H1 (cell line): ENCODE measurements around the gene DDHD1. TPM values are rescaled to one million over a fixed set of nuclear protein-coding genes. Genes with fewer than 3 reads are reported as not detected.

Source experiments
- CTCF ChIA-PET: fragments of 300-600 bp; sonication (Branson Sonifier 250); formaldehyde crosslinking; loops from one replicate; lab custom pipeline; 2021; ENCODE audit not compliant: partially characterized antibody; lab: Charles Lee
- POLR2A ChIA-PET: fragments of 300-600 bp; sonication (Branson Sonifier 250); formaldehyde crosslinking; loops from one replicate; lab custom pipeline; 2021; ENCODE audit warnings: inconsistent platforms; ENCODE audit not compliant: partially characterized antibody; lab: Charles Lee
- DNase-seq, 2 experiments: peaks; one replicate each; pipeline versions ENCODE4 v3.0.0 to v3.0.0-alpha.2; 2010 to 2022; ENCODE audit warnings: low spot score in 2 of 2, low read depth in 1 of 2, mixed read lengths in 1 of 2
- FAIRE-seq: peaks from 2 replicates; lab custom pipeline; 2011; peaks lifted over from hg19 to GRCh38; lab: Jason Lieb, UNC
- H2AFZ ChIP-seq: 2 replicates; pipeline ENCODE4 v1.8.1; 2012; ENCODE audit warnings: low read length, inconsistent platforms
- H2AK5ac ChIP-seq: 2 replicates; pipeline ENCODE4 v1.6.1; 2013; ENCODE audit warnings: low read depth, low read length
- H2BK120ac ChIP-seq: replicated peaks from 2 replicates; pipeline ENCODE3; 2013; ENCODE audit warnings: low read depth, low read length, inconsistent platforms
- H2BK12ac ChIP-seq: 2 replicates; pipeline ENCODE4 v1.6.1; 2013; ENCODE audit warnings: low read depth, low read length
- H2BK15ac ChIP-seq: 2 replicates; pipeline ENCODE4 v1.6.1; 2013; ENCODE audit warnings: low read length
- H2BK20ac ChIP-seq: 2 replicates; pipeline ENCODE4 v1.6.1; 2013; ENCODE audit warnings: low read length
- H2BK5ac ChIP-seq: 2 replicates; pipeline ENCODE4 v1.6.1; 2013; ENCODE audit warnings: low read depth, low read length
- H3K14ac ChIP-seq: 2 replicates; pipeline ENCODE4 v1.6.1; 2013; ENCODE audit warnings: inconsistent platforms; ENCODE audit not compliant: insufficient read length
- H3K18ac ChIP-seq: 2 replicates; pipeline ENCODE4 v1.6.1; 2013; ENCODE audit warnings: low read length; ENCODE audit errors: extremely low read depth
- H3K23ac ChIP-seq: 2 replicates; pipeline ENCODE4 v1.6.1; 2013; ENCODE audit warnings: inconsistent platforms; ENCODE audit not compliant: insufficient read length
- H3K23me2 ChIP-seq: 2 replicates; pipeline ENCODE4 v1.6.1; 2013; ENCODE audit warnings: low read depth, low read length
- H3K27ac ChIP-seq: 2 replicates; pipeline ENCODE4 v1.6.1; 2011; ENCODE audit warnings: low read depth, low read length, inconsistent platforms
- H3K27me3 ChIP-seq, 4 experiments: replicated peaks in 1 of 4; 1 replicate in 1 of 4; 2 replicates in 3 of 4; pipeline versions ENCODE4 v1.6.1 to v1.8.1; 2011 to 2013; ENCODE audit warnings: low read length in 3 of 4, mild to moderate bottlenecking in 3 of 4, inconsistent platforms in 2 of 4, mixed read lengths in 2 of 4, moderate library complexity in 1 of 4; ENCODE audit not compliant: control insufficient read depth in 3 of 4, insufficient read depth in 3 of 4; ENCODE audit errors: extremely low read depth in 1 of 4
- H3K36me3 ChIP-seq, 4 experiments: 2 replicates each; pipeline versions ENCODE4 v1.6.1 to v1.8.1; 2011 to 2013; ENCODE audit warnings: mild to moderate bottlenecking in 4 of 4, low read length in 3 of 4, moderate library complexity in 2 of 4, control low read depth in 1 of 4, inconsistent platforms in 1 of 4; ENCODE audit not compliant: insufficient read depth in 4 of 4, control insufficient read depth in 2 of 4
- H3K4ac ChIP-seq: replicated peaks from 2 replicates; pipeline ENCODE3; 2013; ENCODE audit warnings: low read length, low read depth, mixed read lengths, inconsistent platforms; ENCODE audit not compliant: insufficient read length
- H3K4me1 ChIP-seq, 4 experiments: replicated peaks in 1 of 4; 1 replicate in 1 of 4; 2 replicates in 3 of 4; pipeline versions ENCODE4 v1.6.1 to v1.8.1; 2011 to 2013; ENCODE audit warnings: low read length in 3 of 4, inconsistent platforms in 2 of 4, mixed read lengths in 1 of 4; ENCODE audit not compliant: insufficient read depth in 4 of 4, control insufficient read depth in 3 of 4
- H3K4me2 ChIP-seq, 2 experiments: 2 replicates each; pipeline versions ENCODE4 v1.6.1 to v1.8.1; 2011 to 2013; ENCODE audit warnings: low read depth in 2 of 2, low read length in 2 of 2, control low read depth in 1 of 2, inconsistent platforms in 1 of 2, mild to moderate bottlenecking in 1 of 2; ENCODE audit not compliant: insufficient read depth in 1 of 2
- H3K4me3 ChIP-seq, 4 experiments: fragments of 200-600, 300-600 bp in 1 of 4; sonication (generic), shearing (Covaris generic), sonication (Bioruptor Twin) in 1 of 4; 2 replicates each; pipeline versions ENCODE4 v1.5.1 to v1.8.1; 2011 to 2016; ENCODE audit warnings: low read length in 4 of 4, low read depth in 3 of 4, control low read depth in 2 of 4, inconsistent platforms in 2 of 4, mild to moderate bottlenecking in 2 of 4, mixed read lengths in 1 of 4, moderate library complexity in 1 of 4; ENCODE audit not compliant: insufficient read depth in 2 of 4; ENCODE audit errors: extremely low read depth in 1 of 4
- H3K56ac ChIP-seq: replicated peaks from 2 replicates; pipeline ENCODE3; 2013; ENCODE audit warnings: low read depth, mild to moderate bottlenecking, mixed read lengths, low read length, inconsistent platforms; ENCODE audit not compliant: insufficient read length
- H3K79me1 ChIP-seq: 2 replicates; pipeline ENCODE4 v1.6.1; 2013; ENCODE audit warnings: low read depth, low read length, control low read depth
- H3K79me2 ChIP-seq, 2 experiments: 2 replicates each; pipeline versions ENCODE4 v1.6.1 to v1.8.1; 2012 to 2013; ENCODE audit warnings: low read length in 2 of 2, mild to moderate bottlenecking in 2 of 2, inconsistent platforms in 1 of 2; ENCODE audit not compliant: insufficient read depth in 2 of 2, control insufficient read depth in 1 of 2
- H3K9ac ChIP-seq, 4 experiments: replicated peaks in 1 of 4; 1 replicate in 1 of 4; 2 replicates in 3 of 4; pipeline versions ENCODE4 v1.6.1 to v1.8.1; 2011 to 2013; ENCODE audit warnings: low read depth in 3 of 4, low read length in 3 of 4, control low read depth in 2 of 4, mild to moderate bottlenecking in 2 of 4, moderate library complexity in 2 of 4, inconsistent platforms in 1 of 4; ENCODE audit errors: extremely low read depth in 1 of 4
- H3K9me3 ChIP-seq, 2 experiments: 2 replicates each; pipeline versions ENCODE4 v1.6.1 to v1.8.1; 2012 to 2013; ENCODE audit warnings: mild to moderate bottlenecking in 2 of 2, moderate library complexity in 2 of 2, control low read depth in 1 of 2, inconsistent platforms in 1 of 2, low read depth in 1 of 2, low read length in 1 of 2, mixed read lengths in 1 of 2; ENCODE audit not compliant: insufficient read depth in 2 of 2
- H4K20me1 ChIP-seq, 2 experiments: replicated peaks in 1 of 2; 2 replicates each; pipeline versions ENCODE3 to v1.8.1; 2011 to 2013; ENCODE audit warnings: inconsistent platforms in 2 of 2, low read length in 2 of 2, mild to moderate bottlenecking in 1 of 2; ENCODE audit not compliant: insufficient read depth in 2 of 2, control insufficient read depth in 1 of 2
- H4K5ac ChIP-seq: 2 replicates; pipeline ENCODE4 v1.6.1; 2013; ENCODE audit warnings: low read length, low read depth, mixed read lengths, inconsistent platforms; ENCODE audit not compliant: insufficient read length
- H4K8ac ChIP-seq: 2 replicates; pipeline ENCODE4 v1.8.0; 2013; ENCODE audit warnings: mild to moderate bottlenecking, moderate library complexity, low read length, inconsistent platforms; ENCODE audit not compliant: insufficient read depth; ENCODE audit errors: extremely low read depth
- H4K91ac ChIP-seq: replicated peaks from 2 replicates; pipeline ENCODE3; 2013; ENCODE audit warnings: low read length, mixed read lengths, inconsistent platforms; ENCODE audit not compliant: insufficient read length
- POLR2A ChIP-seq, 2 experiments: IDR thresholded peaks; 1 replicate in 1 of 2; 2 replicates in 1 of 2; pipeline ENCODE4 v1.6.1; 2011; ENCODE audit warnings: low read depth in 2 of 2, low read length in 2 of 2, mild to moderate bottlenecking in 2 of 2; ENCODE audit errors: control extremely low read depth in 1 of 2
- polyA plus RNA-seq, 7 experiments: library from polyadenylated mRNA; depleted of rRNA in 3 of 7; stranded (reverse) in 5 of 7; unstranded in 2 of 7; fragments of >200 nt in 5 of 7; fragments of 200-250 nt in 2 of 7; gene quantifications; 1 replicate in 5 of 7; 2 replicates in 1 of 7; 4 replicates in 1 of 7; pipeline versions ENCODE4 v1.2.1 to v1.2.3, GENCODE V29; 2011 to 2013; ENCODE audit warnings: missing spikeins in 2 of 7, mixed read lengths in 2 of 7
- total RNA-seq: library from RNA; stranded (reverse); fragmentation: NEBNext Ultra II Directional; extraction: Animal tissue kit (Norgen Biotek cat#: 25700); gene quantifications from 2 replicates; pipeline ENCODE4 v1.2.1, GENCODE V29; 2021

DDHD1 gene
- total and polyA plus RNA-seq, 2 of the 8 experiments (the other 6 are each of a cell fraction or from before 2014, with no cell fraction given): 3.6 to 16.0 TPM

GRCh38 chr14:53140585-53140984 is 12.5 kb downstream of the DDHD1 start:
- no peak overlapping the region for H2BK12ac ChIP-seq
- no peak overlapping the region for H2BK5ac ChIP-seq
- no peak overlapping the region for H3K56ac ChIP-seq
- no peak overlapping the region for H2BK20ac ChIP-seq
- peaks cover 0 to 68% of the 10 kb centered on the region in 2 experiments; a peak in 2 of 4 replicates for H3K79me2 ChIP-seq
- H3K4ac ChIP-seq: no peak overlapping the region
- H4K20me1 ChIP-seq: no peaks in the 10 kb centered on the region
- no peak overlapping the region for H3K18ac ChIP-seq
- H3K23ac ChIP-seq: no peak overlapping the region
- H3K27me3 ChIP-seq: no peaks in the 10 kb centered on the region
- no peak overlapping the region for H4K8ac ChIP-seq
- no peak overlapping the region for H3K9ac ChIP-seq
- no peak overlapping the region for H4K5ac ChIP-seq
- no peak for FAIRE-seq
- POLR2A ChIA-PET: interaction anchor here (0.8 to 4.6 kb wide), 2 partner anchors 11 to 77 kb away, joined by 3 to 22 read pairs; partner anchors contain the start of gene DDHD1
- no peaks in the 10 kb centered on the region for H3K23me2 ChIP-seq
- H2BK15ac ChIP-seq: no peak overlapping the region
- H2BK120ac ChIP-seq: no peak overlapping the region
- H4K91ac ChIP-seq: no peak overlapping the region
- H3K27ac ChIP-seq: no peak overlapping the region
- no peak for DNase-seq
- 0 out of 2 replicates have a peak, but pooled peaks cover 4% of the 10 kb centered on the region for H3K79me1 ChIP-seq
- peaks cover 0 to 3% (median 0%) of the 10 kb centered on the region in 4 experiments; a peak in 2 of 8 replicates for H3K36me3 ChIP-seq
- H3K4me1 ChIP-seq: 0 out of 7 replicates have a peak, but pooled peaks cover 0 to 3% (median 0%) of the 10 kb centered on the region in 4 experiments
- no peak overlapping the region for H3K4me2 ChIP-seq
- TF ChIP-seq POLR2A (IDR thresholded peaks at IDR 0.05; ENCODE audit: control extremely low read depth in 1 of 2, low read depth in 2 of 2, low read length in 2 of 2): no peak
- no peak overlapping the region for H2AFZ ChIP-seq
- H2AK5ac ChIP-seq: no peak overlapping the region
- no peak overlapping the region for H3K4me3 ChIP-seq
- CTCF ChIA-PET: interaction anchor here (1.5 kb wide), 1 partner anchor 9 kb away, joined by 4 read pairs; no protein-coding TSS in a partner anchor
- peaks cover 11 to 13% of the 10 kb centered on the region in 2 experiments for H3K9me3 ChIP-seq
- H3K14ac ChIP-seq: no peak overlapping the region
